Kidney glomerular epithelial cell (primary cell): Measurements from ENCODE around the gene CNTNAP5.

Source experiments
- DNase-seq: peaks from one replicate; lab custom pipeline; 2025; lab: John Stamatoyannopoulos, UW

The CNTNAP5 gene

DNA sequence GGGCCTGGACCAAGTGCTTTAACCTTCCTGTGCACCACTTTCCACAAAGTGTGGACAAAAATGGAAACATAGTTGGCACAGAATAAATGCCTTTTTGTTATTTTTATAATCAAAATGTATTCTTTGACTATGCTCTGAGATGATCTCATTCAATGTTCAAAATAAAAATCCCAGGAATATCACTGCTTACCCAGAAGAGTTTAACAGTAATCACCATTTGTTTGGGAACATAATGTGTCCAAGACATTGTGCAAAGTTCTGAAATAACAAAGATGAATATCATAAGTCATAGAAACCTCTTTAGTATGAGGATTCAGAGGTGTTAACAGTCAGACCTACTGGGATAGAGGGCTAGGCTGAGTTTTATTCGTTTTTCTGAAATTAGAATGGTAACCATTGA is 668.1 kb downstream of the CNTNAP5 start:
- DNase-seq = no peak

DNA sequence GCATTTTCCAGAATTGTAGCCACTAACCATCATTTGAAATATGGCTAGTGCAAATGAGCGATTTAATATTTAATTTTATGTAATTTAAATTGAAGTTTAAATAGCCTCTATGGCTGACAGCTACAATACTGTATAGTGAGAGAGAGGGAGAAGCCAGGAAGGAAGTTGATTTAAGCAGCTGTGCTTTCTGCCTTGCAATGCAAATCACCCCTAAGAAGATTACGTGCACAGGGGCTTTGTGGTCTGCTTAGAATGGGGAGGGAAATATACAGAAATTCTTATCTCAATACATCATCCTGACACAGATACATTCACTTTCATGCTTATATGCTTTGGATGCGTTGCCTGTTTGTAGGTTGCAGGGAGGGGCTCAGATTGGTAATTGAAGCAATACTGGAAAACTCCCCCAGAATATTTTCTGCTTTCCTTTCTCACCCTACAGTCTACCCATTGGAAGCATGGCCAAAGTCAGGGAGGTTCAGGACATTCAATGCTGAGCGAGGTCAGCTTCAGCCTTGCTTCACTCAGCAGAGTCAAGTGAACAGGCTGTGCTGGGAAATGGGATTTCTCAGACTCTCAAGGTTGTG is 674.0 kb downstream of the CNTNAP5 start:
- DNase-seq = no peak

DNA sequence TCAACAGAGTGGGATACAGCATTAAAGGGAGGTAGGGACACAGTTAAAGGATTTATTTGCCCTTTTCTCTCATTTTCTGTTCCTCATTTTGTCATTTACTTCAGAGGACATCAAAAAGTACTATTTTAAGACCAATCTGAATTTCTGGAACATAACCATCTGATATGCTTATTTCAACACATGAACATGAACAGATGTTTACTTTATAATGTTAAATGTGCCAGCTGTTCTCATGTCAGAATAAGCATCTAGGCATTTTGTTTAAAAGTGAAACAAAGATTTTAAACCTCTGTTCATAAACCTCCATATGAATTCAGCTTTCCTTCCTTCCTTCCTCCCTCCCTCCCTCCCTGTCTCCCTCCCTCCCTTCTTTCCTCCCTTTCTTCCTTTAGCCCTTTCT is 677.7 kb downstream of the CNTNAP5 start:
- no peak for DNase-seq

DNA sequence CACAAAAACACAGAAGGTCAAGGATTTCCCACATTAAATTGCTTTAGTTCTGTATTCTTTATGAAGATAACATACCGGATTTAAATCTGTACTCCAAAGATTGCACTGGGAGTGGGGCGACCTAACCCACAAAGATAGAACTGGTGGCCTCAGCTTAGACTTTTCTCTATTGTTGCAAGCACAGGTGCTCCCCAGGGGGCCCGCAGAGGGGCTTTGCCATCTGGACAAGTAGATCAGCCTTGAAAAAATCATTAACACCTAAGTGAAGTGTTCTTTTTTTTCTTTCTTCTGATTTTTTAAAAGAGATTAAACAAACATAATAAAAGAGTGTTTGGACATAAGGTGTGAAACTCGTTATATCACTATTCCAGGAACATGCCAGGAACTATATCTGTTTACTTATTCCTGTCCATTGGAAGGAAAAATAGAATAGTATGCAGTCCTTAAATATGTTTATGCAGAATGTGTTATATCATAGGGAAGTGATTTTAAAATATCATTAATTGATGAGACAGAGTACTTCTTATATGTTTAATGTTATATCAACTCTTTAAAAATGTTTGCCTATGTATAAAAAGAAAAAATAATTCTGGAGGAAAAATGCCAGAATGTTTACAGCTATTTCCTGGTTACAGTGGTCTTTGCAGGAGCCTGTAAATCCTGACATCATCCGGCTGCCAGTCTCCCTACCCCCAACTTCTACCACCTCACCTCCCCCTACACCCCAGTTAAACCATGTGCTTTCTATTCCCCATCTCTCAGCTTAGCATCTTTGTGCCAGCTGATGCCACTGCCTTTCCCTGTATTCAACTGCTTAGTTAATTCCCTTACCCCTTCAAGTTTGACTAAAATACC is 679.2 kb downstream of the CNTNAP5 start:
- no peak for DNase-seq

DNA sequence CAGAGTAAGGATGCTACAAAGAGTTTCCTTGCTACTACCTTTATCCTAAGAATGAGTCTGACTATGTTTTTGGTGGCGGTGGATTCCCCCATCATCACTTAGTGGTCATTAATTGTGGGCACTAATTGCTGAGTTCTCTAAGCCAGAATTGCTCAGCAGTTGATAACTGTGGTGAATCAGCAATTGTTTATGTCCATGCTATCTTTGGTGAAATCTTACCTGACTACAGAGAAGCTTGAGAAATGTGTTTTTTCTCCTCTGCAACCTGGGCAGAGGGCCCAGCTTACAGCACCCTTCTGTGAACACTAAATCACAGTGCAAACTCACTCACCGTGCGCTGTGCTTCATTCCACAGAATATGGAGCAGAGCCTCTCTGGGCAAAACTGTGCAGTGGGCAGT is 683.6 kb downstream of the CNTNAP5 start:
- DNase-seq = no peak

DNA sequence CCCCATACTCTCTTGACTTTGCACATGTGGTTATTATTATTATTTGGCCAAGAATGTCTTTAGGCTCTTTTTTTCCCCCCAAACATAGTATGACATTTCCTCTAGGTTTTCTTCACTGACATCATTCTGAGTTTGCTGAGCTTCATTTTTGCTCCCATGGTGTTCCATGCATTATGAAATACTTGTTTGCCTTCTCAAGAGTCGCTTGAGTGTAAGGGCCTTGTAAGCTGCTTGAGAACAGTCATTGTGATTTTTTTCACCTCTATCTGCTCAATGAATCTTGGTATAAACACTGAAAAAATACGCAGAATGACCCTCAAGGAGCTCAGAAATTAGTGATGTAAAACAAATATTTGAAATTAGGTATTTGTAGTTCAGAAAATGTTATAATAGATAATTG is 688.9 kb downstream of the CNTNAP5 start:
- DNase-seq = no peak

DNA sequence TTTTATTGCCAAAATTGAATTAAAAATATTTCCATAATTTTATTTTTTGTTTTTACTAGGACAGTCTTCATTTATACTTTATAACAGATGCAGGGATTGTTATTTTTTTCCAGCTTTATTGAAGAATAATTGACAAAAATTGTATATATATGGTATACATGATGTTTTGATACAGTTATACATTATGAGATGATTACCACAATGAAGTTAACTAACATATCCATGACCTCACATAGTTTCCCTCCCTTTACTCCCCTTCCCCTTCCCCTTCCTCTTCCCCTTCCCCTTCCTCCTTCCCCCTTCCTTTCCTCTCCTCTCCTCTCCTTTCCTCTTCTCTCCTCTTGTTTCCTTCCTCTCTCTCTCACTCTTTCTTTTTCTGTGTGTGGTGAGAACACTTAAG is 700.1 kb downstream of the CNTNAP5 start:
- DNase-seq = no peak

DNA sequence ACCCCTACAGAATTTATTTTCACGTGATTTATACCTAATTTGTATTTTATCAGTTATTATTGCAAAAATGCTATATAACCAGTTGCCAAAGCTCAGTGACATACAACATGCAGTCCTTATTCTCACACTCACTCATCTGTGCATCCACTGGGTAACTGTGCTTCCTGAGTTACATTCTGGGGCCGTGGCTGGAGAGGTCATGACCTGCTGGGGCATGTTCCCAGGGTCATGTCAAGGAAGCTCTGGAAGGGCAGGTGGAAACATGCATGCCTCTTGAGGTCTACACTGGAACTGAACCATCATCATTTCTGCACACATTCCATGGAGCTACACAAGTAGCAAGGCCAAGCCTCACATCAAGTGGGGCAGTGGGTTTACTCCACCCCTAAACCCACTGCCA is 715.5 kb downstream of the CNTNAP5 start:
- no peak for DNase-seq

DNA sequence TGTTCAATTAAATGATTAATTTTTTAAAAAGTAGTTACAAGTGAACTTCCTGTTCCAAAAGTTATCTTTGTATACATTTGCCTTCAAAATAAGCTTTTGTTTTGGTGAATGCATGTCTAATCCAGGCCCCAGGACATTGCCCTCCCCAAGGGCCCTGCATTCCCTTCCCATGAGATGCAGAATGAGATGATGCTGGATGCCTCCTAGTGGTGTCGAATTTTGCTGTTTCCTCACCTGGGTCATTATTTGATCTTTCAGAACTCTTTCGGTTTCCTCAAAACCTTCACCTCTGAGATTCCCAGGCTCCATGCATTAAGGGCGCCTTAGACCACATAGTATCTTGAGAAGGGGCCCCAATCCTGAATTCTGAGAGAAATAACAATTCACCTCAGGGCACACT is 728.8 kb downstream of the CNTNAP5 start:
- DNase-seq = no peak

DNA sequence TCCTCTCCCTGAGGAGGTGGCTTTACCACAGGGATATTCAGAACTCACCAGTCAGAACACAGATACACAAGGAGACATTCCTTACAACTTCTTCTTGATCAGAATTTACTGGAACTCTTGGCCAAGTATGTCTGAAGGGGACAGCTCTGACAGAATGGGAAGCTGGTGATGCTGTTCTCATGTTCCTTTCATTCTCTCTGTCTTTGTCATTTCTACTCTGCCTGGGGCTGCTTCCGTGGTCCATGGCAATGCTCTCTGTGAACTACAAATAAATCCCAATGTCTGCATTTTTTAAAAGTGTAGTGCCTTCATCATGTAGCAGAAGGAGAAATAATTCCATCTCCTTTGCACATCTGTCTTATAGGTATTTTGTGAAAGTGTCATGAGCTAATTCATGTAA is 730.3 kb downstream of the CNTNAP5 start:
- DNase-seq = no peak

DNA sequence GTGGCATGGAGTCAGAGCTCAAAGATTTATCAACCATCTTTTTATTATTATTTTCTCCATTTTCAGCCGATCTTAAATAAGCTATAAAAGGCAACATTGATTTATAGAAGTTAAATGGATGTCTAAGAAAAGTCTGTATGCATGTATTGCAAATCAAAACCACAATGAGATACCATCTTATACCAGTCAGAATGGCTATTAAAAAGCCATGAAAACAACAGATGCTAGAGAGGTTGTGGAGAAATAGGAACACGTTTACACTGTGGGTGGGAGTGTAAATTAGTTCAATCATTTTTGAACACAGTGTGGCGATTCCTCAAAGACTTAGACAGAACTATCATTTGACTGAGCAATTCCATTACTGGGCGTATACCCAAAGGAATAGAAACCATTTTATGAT is 731.0 kb downstream of the CNTNAP5 start:
- DNase-seq = no peak

DNA sequence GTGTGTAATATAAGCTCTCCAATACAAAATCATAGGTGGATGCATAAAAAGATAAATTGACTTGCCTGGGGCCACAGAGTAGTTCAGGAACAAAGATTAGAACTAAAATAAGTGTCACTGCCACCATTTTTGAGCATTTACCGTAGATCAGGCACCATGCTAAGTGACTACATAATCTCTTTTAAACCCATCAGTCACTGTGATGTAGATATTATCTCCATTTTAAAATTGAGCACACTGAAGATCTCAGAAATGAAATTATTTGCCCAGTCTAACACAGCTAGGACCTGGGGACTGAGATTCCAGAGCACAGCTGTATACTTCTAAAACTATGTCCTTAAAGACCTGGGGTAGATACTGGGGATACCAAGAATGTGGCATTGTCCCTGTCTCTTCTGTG is 737.3 kb downstream of the CNTNAP5 start:
- DNase-seq = no peak

DNA sequence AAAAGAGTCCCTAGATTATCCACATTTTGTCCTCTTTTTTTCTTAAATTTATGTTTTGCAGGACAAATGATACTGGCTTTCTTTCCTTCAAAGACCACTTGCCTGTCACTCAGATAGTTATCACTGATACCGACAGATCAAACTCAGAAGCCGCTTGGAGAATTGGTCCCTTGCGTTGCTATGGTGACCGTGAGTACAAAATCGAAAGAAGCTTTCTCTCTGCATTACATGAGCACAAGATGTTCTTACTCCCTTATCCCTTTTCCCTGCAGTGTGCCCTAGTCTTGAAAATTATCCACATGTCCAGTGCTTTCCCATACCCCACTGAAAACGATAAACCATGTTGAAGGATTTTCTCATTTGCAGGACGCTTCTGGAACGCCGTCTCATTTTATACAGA is 738.5 kb downstream of the CNTNAP5 start:
- no peak for DNase-seq

DNA sequence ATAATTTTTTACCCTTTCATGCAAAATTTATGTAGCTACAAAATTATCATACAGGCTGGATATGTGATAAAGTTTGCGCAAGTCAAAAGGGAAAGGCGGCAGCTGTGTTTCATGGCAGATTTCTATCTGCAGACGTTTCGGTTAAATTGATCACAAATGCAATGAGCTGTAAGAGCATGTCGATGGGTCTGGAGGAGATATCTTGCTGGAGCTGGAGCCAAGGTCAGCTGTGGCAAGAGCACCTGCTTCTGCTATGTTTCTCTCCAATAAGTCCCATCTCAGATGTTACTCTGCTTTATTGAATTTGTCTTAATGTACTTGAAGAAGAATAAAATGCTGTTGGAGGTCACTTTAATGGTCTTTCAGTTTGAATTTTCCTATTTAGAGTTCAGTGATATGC is 749.7 kb downstream of the CNTNAP5 start:
- DNase-seq = no peak

DNA sequence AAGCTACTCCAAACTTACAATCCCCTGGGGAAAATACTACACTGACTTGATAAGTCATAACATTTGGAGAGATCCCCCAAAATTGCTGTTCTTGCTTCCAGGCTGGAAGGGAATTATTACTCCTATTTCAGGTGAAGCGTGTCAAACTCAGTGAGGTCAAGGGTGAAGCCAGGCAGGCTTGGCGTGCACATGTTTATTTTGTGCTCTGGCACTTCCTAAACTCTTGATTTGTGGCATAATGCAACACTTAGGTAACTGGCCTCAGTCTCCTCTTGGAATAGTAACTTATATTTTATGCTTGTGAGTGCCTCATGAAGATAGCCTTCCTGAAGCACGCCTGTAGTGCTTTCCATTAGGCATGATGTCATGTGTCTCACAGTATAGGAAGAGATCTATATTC is 751.2 kb downstream of the CNTNAP5 start:
- no peak for DNase-seq

DNA sequence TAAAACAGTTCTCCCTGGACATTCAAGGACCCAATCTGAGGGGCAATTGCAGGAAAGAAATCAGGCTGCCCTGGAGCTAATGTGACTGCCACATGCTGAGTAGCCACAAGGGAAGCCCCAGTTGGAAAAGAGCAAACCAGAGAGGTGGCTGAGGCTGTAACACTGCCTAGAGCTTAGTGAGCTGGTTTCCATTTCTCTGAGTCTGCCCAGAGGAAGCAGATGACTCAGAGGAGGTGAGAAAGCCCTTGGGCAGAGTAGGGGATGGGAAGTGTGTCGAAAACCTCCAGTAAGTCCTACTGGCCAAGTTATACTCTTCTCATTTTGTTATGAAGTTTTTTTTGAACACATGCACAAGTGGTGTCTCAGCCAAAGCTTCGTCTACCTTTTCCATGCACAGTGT is 753.0 kb downstream of the CNTNAP5 start:
- no peak for DNase-seq

DNA sequence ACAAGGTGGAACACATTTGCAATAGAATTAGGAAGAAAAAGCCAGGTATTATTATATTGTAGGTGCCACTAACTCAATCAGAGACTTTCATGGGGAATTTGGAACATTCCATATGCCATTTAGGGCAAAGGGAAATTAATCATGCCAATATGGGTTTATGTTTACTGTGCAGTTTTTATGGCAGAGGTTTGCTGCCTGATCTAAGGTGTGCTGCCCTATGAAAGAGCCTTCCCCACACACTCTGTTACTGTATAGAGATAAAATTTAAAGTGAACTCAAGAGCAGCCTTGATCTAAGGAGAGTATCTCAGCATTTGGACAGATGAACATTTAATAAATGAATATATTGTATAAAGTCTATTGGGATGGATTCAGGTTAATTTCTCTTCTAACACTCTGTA is 771.6 kb downstream of the CNTNAP5 start:
- no peak for DNase-seq

DNA sequence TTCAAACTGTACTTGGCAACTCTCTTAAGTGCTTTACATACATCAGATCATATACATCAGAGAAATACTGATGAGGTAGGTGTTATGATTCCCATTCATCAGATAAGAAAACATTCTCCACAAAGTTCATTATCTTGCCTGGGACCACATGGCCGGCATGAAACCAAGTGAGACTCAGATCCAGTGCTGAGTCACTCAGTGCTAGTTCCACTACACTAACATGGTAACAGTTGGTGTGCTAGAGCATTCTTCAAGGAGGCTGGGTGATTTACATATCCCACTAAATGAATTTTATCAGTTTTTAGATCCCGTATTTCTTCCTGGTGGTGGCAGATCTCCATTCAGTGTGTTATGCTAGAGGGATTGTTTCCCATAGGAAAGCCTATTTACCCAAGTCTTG is 772.0 kb downstream of the CNTNAP5 start:
- no peak for DNase-seq

DNA sequence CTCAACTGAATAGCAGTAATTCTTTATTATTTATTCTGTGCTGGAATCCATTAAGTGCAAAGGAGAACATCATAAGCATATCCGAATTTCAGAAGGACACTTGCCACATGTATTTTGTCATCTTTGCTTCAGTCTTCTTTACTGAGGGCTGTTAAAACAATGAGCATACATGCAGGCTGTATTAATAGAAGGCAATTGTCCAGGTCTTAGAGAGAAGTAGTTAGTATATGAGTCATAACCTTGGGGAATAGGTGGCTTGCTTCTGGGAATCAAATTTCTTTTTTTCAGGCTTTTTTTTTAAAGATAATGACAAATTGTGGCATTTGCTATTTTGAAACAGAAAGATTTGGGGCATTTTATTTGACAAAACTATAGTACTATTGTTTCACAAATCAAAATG is 773.5 kb downstream of the CNTNAP5 start:
- DNase-seq = no peak

DNA sequence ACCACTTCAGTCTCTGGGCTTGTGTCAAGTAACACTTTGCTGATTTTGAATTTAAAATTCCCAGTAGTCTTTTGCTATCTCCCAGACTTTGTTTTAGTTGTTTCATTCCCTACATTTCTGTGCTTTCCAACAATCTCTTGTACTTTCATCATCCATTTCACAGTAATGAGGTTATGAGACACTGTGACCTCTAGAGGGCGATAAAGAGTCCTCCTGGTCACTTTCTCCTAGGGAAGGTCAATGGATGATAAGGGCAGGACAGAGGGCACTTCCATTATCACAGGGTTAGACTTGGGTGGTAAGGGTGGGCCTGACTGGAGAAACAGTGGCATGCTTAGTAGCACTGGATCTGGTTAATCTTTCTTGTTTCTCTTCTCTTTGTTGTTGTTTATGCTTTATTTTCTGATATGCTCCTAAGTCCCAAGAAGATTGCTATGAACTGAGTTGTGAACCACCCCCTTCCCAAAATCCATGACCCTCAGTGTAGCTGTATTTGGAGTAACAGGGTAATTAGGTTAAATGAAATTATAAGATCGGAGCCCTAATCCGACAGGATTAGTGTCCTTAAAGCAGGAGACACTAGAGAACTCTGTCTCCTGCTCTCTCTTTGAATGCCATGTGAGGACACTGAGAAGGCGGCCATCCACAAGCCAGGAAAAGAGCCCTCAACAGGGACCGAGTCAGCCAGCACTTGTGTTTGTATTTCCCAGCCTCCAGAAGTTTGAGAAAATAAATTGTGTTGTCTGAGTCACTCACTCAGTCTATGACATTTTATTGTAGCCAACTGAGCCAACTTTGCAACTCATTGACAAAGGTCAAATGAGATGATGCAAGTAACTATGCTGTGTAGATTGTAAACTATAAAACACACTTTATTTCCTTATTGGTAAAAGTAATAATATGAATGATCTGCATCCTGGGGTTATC is 779.2 kb downstream of the CNTNAP5 start:
- no peak for DNase-seq

DNA sequence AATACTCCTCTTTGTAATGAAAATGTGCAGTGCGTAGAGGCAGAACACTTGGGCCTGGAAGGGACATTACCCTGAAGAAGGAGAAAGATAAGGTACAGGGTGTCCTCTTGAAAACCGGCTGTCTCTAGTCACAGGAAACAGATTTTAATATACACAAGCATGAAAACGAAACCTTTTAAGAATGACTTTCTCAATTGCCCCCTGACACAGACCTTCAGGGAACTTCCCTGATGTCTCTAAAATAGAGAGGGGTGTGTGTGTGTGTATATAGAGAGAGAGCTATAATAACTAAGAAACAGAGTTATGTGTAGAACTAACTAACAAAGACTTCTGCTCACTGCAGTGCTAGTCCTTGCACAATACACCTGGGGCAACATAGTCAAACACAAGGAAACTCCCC is 780.0 kb downstream of the CNTNAP5 start:
- DNase-seq = no peak

DNA sequence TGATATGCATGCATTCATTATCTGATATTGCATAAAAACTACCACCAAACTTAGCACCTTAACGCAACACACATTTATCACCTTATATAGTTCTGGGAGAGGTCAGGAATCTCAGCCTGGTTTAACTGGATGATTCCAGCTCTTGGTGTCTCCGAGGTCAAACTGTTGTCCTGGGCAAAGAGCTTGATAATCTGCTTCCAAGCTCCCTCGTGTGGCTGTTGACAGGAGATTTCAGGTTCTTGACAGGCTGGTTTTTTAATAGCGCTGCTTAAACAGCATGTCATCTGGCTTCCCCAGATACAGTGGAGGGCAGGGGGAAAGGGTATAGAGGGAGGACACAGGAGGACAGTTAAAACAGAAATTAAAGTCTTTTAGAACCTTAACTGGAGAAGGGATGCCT is 785.0 kb downstream of the CNTNAP5 start:
- no peak for DNase-seq
